ENCODE data around the gene CAVIN1.
"Not testable (repeated sequence)": the region's sequence is repeated elsewhere in the genome, so short reads cannot be mapped to it uniquely, and the experiment has no call there.

Gene CAVIN1

DNA sequence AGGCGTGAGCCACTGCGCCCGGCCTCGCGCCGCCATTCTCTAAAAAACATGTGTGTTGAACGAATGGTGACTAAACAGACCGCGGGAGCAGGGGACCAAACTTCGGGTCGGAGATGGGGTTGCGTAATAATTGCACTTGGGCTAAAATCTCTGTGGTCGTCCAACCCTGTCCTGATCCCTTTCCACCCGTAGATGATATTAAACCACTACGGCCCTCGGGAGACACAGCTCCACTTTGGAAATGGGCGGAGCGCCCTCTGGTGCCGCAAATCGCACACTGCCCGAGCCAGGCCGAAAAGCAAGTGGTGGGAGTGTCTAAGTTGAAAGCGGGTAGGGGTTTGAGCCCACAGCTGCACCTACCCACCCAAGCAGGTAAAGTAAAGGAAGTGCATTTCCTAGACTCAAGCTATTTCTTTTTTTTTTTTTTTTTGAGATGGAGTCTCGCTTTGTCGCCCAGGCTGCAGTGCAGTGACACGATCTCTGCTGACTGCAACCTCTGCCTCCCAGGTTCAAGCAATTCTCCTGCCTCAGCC, 17.0 kb downstream of the CAVIN1 start:
- DNase-seq (ENCODE audit: low spot score) = peak; percentile 49

DNA sequence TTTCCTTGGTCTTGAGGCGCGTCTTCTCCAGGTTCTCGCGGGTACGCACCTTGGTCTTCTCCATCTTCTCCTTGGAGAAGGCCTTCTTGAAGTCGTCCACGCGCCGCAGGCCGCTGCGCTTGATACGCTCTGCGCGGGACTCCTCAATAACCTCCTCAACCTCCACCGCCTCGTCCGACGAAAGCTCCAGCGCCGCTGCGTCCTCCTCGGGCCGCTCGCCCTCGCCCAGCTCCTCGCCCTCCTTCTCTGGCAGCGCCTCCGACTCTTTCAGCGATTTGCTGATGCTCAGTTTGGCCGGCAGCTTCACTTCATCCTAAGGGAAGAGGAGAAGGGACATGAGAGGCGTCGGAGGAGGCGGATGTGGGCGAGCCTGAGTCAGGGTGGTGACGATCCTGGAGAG, 18.0 kb downstream of the CAVIN1 start:
- DNase-seq (ENCODE audit: low spot score) = no peak

DNA sequence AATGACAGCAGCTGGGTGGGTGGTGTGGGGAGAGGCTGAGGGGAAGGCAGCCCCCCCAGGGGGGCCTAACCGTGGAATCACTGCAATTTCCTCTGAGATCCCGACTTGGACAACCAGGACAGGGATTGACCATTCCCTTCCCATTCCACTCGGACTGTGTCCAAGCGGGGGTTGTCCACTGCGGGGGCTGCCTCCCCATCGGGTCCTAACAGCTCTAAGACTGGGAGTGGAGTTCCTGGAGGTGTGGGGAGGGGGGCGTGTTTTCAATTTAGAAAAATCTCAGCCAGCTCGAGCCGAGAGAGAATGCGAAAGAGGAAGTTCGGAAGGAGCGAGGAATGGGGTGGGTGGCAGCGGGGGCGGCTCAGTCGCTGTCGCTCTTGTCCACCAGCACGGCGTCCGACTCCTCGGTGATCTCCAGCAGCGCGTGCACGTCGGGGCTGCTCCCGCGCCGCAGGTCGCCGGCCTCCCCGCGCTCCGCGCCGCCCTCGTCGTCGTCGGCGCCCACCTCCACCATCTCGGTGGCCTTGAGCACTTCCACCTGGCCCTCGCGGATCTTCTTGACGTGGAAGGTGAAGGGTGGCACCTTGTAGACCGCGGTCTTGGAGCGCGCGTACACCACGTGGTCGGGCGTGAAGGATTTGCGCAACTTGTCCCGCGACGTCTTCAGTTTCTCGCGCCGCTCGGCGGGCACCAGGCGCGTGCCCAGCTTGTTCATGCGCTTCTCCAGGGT, 18.6 kb downstream of the CAVIN1 start:
- no peak for DNase-seq (ENCODE audit: low spot score)

DNA sequence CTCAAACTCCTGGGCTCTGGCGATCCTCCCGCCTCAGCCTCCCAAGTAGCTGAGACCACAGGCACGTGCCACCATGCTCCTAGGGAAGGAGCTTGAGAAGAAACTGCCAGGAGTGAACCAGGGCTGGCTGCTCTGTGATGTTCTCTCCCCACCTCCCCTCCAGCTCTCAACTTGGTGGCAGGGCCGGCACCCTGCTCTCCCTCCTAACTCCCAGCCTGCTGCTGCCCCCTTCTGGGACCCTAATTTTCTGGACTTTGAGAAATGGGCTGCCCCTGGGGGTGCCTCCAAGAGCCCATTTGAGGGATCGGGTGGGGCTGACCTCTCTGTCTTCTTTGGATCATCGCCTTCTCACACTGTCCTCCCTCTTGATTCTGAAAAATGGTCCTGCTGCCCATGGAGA, 19.9 kb downstream of the CAVIN1 start:
- no peak for DNase-seq (ENCODE audit: low spot score)

DNA sequence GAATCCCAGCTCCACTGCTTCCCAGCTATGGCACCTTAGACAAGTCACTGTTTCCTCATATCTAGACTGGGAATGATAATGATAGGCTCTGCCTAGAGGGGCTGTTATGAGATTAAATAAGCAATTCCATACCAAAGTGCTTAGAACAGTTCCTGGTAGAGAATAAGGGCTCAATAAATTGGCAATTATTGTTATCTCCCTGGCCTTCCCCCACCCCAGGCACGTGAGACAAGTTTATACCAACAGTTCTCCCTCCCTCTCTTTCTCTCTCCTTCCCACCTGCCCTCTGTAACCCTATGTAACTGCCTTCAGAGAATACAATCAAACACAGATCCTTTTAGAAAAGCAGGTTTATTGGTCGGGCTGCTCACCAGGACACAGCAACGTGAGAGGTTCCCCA, 20.9 kb downstream of the CAVIN1 start:
- DNase-seq (ENCODE audit: low spot score) = no peak

DNA sequence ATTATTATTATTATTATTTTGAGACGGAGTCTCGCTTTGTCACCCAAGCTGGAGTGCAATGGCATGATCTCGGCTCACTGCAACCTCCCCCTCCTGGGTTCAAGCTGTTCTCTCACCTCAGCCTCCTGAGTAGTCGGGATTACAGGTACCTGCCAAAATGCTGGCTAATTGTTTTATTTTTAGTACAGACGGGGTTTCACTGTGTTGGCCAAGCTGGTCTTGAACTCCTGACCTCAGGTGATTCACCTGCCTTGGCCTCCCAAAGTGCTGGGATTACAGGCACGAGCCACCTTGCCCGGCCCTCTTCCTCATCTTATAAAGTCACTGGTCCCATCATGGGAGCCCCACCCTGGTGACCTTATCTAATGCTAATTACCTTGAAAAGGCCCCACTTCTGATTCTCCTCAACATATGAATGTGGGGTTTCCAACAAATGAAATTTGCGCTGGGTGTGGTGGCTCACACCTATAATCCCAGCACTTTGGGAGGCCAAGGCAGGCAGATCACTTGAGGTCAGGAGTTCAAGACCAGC, 22.1 kb downstream of the CAVIN1 start:
- not testable (repeated sequence) for DNase-seq (ENCODE audit: low spot score)

DNA sequence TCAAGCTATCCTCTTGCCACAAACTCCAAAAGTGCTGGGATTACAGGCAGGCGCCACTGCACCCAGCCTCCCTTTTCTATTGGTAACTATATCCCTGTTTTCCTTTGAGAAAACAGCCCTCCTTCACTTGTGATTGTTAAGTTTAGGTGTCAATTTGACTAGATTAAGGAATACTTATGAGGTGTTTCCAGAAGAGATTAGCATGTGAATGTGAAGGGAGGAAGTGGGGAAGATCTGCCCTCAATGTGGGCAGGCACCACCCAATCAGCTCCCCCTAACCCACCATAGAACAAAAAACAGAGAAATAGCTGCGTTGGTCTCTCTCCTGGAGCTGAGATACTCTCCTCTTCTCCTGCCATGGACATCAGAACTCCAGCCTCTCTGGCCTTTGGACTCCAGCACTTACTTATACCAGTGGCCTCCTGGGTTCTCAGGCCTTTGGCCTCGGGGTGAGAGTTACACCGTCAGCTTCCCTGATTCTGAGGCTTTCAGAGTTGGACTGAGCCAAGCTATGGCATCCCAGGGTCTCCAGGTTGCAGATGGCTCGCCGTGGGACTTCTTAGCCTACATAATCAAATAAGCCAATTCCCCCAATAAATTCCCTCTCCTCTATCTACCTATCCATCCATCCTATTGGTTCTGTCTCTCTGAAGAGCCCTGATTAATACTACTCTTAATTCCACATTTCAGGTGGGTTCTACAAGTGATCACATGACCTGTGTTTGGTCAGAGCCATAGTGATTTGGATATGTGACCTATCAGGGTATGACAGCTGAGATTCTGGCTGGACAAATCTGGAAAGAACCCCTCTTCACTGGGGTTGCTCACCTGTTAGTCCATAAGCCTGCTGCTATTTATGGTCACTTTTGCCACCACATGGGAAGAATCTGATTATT, 22.9 kb downstream of the CAVIN1 start:
- no peak for DNase-seq (ENCODE audit: low spot score)

DNA sequence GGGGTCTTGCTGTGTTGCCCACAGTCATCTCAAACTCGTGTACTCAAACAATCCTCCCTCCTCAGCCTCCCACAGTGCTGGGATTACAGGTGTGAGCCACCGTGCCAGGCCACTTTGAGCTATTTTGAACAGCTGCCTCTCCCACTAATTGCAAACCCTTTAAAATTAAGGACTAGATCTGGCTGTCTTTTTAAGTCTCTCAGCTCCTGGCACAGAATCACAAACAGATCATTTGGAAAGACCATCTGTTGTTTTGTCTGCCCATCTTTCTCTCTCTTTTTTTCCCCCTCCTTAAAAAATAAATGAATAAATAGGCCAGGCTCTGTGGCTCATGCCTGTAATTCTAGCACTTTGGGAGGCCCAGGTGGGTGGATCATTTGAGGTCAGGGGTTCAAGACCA, 23.9 kb downstream of the CAVIN1 start:
- no peak for DNase-seq (ENCODE audit: low spot score)

DNA sequence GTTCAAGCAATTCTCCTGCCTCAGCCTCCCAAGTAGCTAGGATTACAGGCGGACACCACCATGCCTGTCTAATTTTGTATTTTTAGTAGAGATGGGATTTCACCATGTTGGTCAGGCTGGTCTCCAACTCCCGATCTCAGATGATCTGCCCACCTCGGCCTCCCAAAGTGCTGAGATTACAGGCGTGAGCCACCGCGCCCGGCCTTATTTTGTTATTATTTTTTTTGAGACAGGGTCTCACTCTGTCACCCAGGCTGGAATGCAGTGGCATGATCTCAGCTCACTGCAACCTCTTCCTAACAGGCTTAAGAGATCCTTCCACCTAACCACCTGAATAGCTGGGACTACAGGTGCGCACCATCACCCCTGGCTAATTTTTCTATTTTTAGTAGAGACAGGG, 27.5 kb downstream of the CAVIN1 start:
- DNase-seq (ENCODE audit: low spot score) = not testable (repeated sequence)

DNA sequence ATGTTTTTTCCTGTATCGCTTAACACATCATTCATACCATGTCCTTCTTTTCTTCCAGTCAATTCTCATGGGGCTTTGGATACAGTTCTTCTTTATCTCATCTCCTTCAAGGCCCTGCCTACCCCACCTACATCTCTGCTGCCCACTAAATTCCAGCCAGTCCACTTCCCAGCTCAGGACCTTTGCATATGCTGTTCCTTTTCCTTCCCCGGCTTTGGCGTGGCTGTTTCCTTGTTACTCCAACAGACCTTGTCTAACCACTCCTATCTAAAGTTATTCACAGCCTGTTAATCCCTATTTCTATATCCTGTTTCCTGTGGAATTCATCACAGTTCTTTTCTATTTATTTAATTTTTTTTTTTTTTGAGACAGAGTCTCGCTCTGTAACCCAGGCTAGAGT, 28.2 kb downstream of the CAVIN1 start:
- no peak for DNase-seq (ENCODE audit: low spot score)

DNA sequence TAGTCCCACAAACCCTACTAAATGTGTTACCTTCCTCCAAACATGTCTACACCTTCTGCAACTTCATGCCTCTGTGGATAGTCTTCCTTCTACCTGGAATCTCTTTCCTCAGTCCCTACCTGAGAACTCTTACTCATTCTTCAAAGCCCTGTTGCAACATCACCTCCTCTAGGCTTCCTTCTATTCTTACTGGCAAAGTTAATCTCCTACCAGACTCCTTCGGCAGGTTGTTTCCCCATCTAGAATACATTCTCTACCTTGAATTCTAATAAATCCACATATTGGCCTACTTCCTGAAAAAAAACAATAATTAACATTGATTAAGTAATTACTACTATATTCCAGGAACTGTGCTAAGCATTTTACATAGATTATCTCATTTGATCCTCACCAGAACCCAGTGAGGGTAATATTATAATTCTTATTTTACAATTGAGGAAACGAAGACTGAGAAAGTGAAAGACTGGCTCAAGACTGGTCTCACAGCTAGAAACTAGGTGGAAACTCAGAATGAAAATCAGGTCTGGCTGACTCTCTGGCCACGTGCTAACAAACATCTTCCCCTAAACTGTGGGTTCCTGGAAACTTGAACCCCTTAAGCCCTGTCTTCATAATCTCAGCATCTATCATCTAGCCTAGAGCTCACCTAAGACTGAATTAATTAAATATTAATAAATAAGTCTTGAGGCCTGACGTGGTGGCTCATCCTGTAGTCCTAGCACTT, 30.2 kb downstream of the CAVIN1 start:
- DNase-seq (ENCODE audit: low spot score) = no peak

DNA sequence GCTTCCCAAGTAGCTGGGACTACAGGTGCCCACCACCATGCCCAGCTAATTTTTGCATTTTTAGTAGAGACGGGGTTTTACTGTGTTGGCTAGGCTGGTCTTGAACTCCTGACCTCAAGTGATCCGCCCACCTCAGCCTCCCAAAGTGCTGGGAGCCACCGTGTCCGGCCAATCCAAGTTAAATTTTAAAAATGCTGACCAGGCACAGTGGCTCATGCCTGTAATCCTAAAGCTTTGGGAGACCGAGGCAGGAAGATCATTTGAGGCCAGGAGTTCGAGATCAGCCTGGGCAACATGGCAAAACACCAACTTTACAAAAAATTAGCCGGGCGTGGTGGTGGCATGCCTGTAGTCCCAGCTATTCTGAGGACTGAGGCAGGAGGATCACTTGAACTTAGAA, 31.6 kb downstream of the CAVIN1 start:
- DNase-seq (ENCODE audit: low spot score) = not testable (repeated sequence)

DNA sequence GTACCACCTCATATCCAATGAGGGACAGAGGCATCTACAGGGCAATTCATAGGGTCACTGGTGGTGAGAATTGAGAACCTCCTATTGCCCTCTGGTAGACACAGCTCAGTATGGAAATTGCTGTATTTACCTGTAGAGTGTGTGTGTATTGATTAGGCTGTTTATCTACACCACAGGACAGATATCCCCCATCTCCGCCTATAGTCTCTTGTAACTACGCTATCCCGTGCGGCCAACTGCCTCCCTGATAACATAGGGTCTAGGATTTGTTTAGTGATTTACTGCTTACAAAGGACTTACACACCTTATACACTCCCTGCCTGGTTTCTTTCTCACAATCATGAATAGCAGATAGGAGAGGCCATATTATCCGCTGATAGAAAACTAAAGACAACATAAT, 33.2 kb downstream of the CAVIN1 start:
- no peak for DNase-seq (ENCODE audit: low spot score)

DNA sequence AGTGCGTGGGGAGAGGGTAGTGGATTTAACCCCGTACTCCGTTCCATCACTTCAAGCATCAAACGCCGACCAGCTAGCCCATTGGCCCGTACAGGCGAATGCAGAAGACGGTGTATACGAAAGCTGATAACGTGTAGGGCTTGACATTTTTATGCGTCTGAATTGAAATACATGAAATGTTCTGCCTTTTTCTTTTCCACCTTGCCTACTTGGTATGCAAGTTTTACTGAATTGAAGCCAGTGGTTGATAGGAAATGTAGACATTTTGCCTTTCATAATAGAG, 34.0 kb downstream of the CAVIN1 start:
- no peak for DNase-seq (ENCODE audit: low spot score)

DNA sequence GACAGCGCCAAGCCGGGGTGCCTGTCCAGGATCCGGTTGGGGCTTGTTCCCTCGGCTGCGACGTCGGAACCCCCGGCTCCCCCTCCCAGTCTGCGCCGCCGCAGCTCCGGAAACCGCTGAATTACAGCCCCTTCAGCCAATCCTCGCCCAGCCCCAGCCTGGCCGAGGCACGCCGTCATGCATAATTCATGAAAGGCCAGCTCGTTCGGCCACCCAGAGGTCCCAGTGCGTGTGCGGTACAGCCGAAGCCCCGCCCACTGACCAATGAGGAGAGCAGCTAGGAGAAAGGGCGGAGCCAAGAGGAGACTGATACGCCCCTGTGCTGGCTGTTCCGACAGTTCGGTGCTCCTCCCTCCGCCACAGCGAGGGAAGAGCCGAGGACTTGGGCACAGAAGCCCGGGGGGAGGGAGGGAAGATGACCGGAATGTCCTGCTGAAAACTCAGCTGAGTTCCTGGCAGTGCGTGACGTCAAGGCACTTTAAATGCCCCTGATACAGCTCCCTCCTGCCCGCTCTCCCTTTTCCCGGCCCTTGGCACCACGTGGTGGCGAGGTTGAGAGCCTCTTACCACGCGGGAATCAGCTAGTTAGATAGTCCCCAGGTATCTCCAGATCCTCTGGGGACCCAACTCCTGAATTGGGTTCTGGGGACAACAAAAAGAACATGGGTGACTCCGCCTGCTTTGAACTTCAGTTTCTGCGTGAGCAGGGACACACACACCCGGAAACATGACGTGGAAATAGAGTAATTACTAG, 34.5 kb downstream of the CAVIN1 start, which contains the start of gene STAT3:
TSS of gene STAT3 (minus strand) at position 62 of the 754 bp plus-strand sequence. CDS start 39,926 bp downstream, outside the sequence.
- DNase-seq (ENCODE audit: low spot score) = peak; percentile 99

DNA sequence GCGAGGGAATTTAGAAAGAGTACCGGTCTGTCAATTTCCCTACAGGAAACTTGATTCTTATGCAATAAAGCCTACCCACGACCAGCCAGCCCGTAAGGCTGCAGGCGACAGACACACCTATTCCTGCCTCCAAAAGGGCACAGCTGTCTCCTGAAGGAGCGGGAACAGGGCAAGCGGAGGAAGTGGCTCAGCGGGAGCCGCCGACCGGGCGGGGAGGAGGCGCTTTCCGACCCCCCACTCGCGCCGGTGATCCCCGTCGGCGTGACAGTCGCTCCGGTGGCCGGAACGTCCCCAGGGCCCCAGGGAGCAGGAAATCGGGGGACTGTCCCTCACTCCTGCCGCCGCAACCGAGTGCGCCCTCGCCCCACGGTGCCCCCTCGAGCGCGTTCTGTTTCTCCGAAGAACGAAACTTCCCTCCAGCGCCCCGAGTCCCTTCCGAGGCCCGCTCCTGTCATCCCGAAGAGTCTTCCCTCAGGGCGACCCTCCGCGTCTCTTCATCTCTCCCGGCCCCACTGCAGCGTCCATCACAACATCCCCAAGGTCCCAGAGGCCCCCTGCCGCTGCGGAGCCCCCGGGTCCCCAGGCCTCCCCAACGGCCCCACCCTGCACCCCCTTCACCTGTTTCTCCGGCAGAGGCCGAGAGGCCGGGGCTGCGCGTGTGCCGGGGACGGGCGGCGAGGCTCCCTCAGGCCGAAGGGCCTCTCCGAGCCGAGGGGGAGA, 35.2 kb downstream of the CAVIN1 start:
- DNase-seq (ENCODE audit: low spot score) = peak; percentile 78

DNA sequence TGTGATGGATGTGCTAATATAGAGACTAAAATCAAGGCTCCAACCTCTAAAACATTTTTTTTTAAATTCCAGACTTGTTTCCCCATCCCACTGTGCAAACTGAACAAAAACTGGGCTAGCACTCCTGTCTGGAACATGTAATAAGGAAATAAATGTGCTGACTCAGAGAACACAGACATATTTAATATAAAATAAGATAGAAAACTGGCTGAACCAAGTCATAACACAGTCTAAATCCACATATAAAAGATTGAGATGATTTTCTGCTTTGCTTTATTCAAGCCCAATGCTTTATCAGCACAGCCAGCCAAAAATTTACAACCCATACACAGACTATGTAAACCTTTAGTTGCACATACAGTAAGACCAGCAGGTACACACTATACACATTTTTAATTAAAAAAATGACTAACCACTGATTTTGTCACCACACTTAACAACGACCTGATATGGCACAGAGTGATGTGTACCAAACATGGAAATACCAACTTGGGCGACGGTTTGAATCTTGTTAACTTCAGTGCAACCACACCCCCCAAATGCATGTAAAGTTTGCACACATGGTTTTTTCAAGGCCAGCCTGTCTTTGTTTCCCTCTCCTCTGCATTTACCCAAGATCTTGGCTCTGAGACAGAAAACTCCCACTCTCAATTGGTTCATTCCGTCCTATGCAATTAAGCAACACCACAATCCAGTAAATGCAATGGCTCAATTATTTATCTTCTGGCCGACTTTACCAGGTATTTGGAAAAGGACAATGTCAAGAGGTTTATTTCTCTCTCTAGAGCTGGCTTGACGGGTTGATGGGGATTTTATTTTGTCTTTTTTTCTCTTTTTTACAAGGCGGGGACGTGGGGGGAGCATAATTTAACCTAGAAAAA, 36.0 kb downstream of the CAVIN1 start:
- no peak for DNase-seq (ENCODE audit: low spot score)

DNA sequence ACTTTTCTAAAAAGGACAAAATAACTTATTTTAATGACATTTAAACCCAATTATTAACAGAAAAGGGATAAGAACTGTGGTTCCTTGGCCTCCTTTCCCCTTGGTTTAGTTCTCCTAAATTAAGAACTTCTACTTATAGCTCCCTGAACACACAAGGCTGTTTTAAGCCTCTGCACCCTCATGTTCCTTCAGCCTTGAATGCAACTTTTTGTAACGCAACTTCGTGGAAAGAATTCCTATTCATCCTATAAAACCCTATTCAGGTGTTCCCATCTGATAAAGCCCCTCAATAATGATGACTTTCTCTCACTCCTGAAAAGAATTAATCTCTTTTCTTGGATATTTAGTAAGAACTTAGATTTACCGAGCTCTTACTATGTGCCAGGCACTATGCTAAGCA, 41.2 kb downstream of the CAVIN1 start:
- DNase-seq (ENCODE audit: low spot score) = no peak

DNA sequence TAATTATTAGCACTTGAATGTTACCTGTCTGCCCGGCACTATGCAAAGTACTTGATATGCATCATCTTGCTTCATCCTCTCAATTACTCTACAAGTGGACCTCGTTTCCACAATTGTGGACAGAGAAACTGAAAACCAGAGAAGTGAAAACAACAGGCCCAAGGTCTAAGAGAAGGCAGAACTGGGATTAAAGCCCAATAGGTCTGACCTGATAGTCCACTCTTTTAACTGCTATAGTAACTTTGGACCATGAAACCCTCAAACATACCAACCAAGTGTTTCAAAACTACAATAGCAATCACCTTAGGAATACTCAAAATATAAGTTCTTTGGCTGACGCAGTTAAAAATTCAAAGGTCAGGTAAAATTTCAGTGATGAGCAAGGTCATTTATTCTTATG, 42.1 kb downstream of the CAVIN1 start:
- DNase-seq (ENCODE audit: low spot score) = no peak
